ENCODE results near the gene KIAA0232.
"Not testable (repeated sequence)": the region's sequence is repeated elsewhere in the genome, so short reads cannot be mapped to it uniquely, and the experiment has no call there.

KIAA0232 gene

DNA sequence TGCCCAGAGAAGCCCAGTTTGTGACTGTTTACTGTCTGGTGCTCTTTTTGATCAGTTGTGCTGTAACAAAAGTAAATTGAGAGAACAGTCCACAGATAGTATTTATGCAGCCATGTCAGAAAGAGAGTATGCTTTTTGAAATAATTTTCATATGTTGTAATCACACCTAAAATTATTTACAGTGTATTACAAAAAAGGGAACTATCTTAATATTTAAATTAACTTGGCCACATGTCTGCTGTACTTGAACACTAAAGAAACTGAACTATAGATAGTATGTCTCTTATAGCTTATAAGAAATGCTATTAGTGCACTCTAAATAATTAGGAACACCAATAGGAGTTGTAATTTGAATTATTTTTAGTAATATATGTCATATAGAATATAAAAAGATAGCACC is 30.2 kb downstream of the KIAA0232 start:
- DNase-seq (ENCODE audit: low spot score): no peak

DNA sequence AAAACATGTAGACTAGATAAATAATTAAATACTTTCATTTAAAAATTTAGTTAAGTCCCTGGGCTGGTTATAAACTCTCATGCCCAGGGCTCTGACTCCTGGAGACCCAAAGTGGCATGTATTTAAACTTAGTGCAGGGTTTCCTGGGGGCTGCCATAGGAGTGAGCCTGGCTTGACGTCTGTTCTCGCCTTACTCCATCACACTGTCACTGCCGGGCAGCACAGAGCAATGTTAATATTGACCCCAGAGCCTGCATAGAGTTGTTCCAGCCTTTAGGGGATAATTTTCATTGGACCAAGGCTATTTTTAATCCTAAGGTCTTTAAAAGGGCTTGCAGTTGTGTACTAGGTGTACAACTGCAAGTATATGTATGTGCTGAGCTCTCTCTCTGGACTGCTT is 31.2 kb downstream of the KIAA0232 start:
- DNase-seq (ENCODE audit: low spot score): no peak

- no peak for DNase-seq (ENCODE audit: low spot score)
Measured at GRCh38 chr4:6815029-6815836, 32.7 kb downstream of the KIAA0232 start.

GRCh38 chr4:6819295-6819694 is 36.8 kb downstream of the KIAA0232 start:
- no peak for DNase-seq (ENCODE audit: low spot score)

- no peak for DNase-seq (ENCODE audit: low spot score)
Measured at GRCh38 chr4:6820695-6821094, 38.2 kb downstream of the KIAA0232 start.

GRCh38 chr4:6824071-6824470 is 41.5 kb downstream of the KIAA0232 start:
- no peak for DNase-seq (ENCODE audit: low spot score)

DNA sequence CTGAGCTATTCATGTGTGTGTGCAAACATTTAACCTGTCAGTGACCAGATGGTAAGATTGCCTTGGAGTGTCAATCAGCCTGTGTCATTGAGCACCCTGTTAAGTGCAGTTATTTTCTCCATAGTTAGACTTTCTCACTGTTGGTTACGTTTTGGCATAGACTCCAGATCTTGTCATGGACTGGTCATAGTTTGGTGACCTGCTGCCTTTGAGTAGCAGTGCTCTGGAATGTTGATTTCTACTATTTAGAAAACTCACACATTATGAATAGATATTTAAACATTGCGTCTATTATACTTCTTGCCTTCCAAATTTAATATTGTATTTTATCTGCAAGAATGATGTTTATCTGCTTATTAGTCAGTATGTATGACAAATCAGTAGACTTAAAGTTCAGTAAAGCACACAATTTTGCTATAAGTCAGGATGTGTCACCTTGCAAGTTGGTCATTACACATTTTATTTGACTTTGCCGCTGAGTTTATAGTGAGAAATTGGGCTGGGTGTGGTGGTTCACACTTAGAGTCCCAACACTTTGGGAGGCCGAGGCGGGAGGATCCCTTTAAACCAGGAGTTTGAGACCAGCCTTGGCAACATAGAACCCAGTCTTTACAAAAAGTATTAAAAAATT is 42.4 kb downstream of the KIAA0232 start:
- DNase-seq (ENCODE audit: low spot score): no peak

GRCh38 chr4:6825403-6825802 is 42.9 kb downstream of the KIAA0232 start:
- DNase-seq (ENCODE audit: low spot score): no peak

DNA sequence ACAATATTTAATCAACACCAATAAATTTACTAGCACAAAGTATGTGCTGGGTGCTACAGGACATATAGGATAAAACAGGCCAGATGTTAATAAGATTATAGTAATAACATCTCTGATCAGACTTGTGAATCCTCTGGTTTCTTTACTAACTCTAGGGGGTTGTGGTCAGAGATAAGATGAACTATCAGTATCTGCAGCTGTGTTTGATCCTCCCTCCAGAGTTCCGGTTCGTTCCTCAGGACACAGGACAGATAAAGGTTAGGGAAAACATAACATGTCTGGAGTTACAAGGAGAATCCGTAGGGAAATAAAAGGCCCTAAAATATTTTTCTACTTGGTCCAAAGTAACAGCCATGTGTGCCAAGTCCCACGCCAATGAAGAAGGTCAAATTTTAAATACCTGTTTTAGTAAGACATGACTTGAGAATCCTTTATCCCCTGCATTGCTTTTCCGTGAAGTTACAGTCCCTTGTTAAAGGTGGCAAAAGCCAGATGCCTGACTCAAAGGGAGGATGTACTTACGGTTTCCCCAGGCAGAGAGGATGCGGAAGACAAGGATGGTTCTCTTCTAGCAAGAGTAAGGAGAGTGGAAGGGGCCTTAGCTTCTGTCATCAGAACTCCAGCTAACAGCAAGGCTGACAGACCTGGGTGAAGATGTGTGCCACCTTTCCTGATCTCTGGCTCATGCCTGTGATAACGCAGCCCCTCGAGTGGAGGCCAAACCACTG is 44.4 kb downstream of the KIAA0232 start:
- DNase-seq (ENCODE audit: low spot score): peak; percentile 26

- peak; percentile 50 for DNase-seq (ENCODE audit: low spot score)
Measured at GRCh38 chr4:6829086-6829485, 46.6 kb downstream of the KIAA0232 start.

- peak; percentile 60 for DNase-seq (ENCODE audit: low spot score)
Measured at GRCh38 chr4:6834867-6835266, 52.3 kb downstream of the KIAA0232 start.

DNA sequence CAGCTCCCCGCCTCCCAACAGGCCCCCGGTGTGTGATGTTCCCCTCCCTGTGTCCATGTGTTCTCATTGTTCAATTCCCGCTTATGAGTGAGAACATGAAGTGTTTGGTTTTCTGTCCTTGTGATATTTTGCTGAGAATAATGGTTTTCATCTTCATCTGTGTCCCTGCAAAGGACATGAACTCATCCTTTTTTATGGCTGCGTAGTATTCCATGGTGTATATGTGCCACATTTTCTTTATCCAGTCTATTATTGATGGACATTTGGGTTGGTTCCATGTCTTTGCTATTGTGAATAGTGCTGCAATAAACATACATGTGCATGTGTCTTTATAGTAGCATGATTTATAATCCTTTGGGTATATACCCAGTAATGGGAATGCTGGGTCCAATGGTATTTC is 53.1 kb downstream of the KIAA0232 start:
- not testable (repeated sequence) for DNase-seq (ENCODE audit: low spot score)

DNA sequence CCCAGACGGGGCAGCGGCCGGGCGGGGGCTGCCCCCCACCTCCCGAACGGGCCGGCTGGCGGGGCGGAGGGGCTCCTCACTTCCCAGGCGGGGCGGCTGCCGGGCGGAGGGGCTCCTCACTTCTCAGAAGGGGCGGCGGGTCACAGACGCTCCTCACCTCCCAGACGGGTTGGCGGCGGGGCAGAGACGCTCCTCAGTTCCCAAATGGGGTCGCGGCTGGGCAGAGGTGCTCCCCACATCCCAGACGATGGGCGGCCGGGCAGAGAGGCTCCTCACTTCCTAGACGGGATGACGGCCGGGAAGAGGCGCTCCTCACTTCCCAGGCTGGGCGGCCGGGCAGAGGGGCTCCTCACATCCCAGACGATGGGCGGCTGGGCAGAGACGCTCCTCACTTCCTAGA is 54.6 kb downstream of the KIAA0232 start:
- DNase-seq (ENCODE audit: low spot score): not testable (repeated sequence)

- no peak for DNase-seq (ENCODE audit: low spot score)
Measured at GRCh38 chr4:6839579-6839978, 57.1 kb downstream of the KIAA0232 start.

GRCh38 chr4:6840062-6840976 is 57.8 kb downstream of the KIAA0232 start:
- DNase-seq (ENCODE audit: low spot score): no peak

GRCh38 chr4:6845027-6845426 is 62.5 kb downstream of the KIAA0232 start:
- DNase-seq (ENCODE audit: low spot score): no peak

DNA sequence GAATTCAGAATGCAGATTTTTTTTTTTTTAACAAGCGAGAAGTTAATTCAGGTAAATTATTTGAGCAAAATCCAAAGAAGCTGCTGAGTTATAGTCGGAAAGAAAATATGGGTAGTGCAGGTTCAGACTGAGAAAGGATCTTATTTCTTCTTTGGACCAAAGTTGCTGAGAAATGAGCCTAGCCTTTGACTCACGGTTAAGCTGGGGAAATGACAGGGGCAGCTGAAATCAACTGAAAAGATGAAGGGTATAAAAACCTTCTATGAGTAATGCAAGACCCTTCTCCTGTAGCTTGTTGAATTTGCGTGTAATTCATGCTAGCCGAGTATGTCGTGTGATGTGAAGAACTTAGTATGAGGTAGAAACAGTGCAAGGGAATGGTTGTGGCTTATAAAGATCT is 63.0 kb downstream of the KIAA0232 start:
- DNase-seq (ENCODE audit: low spot score): no peak

DNA sequence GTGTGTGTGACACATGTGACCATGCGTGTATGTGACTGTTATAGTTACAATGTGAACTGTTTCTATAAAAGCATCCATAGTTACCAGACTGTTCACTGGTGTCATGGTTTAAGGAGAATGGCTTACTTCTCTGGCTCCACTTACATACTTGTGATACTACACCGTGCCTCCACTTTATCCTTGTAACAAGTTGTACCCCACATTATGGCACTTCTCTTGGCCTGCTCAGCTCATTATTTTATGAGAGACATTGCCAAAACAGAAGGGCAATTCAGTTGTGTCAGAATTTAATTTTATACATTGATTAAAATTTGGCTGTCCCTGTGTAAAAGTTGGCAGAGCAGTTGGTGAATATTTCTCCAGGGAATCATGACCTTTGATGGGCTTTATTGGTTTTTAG is 64.7 kb downstream of the KIAA0232 start:
- DNase-seq (ENCODE audit: low spot score): no peak

- DNase-seq (ENCODE audit: low spot score): no peak
Measured at GRCh38 chr4:6848717-6849305, 66.3 kb downstream of the KIAA0232 start.

GRCh38 chr4:6849691-6850090 is 67.2 kb downstream of the KIAA0232 start:
- no peak for DNase-seq (ENCODE audit: low spot score)

DNA sequence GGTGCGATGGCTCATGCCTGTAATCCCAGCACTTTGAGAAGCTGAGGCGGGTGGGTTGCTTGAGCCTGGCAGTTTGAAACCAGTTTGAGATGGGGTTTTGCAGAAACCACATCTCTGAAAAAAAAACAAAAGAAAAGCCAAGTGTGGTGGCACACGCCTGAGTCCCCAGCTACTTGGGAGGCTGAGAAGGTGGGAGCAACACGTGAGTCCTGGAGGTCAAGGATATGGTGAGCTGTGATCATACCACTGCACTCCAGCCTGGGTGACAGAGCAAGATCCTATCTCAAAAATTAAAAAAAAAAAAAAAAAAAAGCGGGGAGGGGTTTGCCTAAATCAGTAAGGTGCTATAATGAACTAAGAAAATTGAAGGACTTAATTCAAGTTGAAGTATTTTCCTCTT is 68.9 kb downstream of the KIAA0232 start:
- no peak for DNase-seq (ENCODE audit: low spot score)

DNA sequence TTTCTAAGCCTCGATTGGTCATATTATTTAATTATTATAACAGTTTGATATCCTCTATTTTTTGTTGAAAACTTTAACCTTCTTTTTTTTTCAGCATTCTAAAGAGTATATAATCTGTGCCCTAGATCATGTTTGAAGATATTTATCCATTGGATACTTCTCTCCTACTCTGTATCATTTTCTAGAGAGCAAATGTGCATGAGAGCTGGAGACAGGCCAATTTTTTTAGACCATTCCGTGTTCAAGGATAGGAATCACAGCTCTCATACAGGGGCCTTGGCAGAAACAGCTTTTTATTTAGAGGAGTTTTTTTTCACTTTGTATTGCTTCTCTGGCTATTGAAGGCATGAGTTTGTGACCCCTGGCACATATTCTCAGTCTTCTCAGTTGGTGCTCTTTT is 69.4 kb downstream of the KIAA0232 start:
- no peak for DNase-seq (ENCODE audit: low spot score)

All from hematopoietic multipotent progenitor cell treated with erythropoietin and hydrocortisone succinate and interleukin-3 and kit ligand, for 15 days (in vitro differentiated cells).